Activated naive CD8-positive, alpha-beta T cell treated with anti-CD3 and anti-CD28 coated beads, Interleukin-2, amount 10 ng/mL, durations not matched to agents 7 days and 5 days (primary cell): ENCODE data around the gene FBRSL1. TPM values are rescaled to one million over a fixed set of nuclear protein-coding genes. Genes with fewer than 3 reads are reported as not detected.
"Not testable (repeated sequence)": the region's sequence is repeated elsewhere in the genome, so short reads cannot be mapped to it uniquely, and the experiment has no call there.

ENCODE experiments used
- ATAC-seq: fragments of 150-1000 bp; cut with Tn5 transposase; one replicate; pipeline ENCODE4 v1.10.0; 2021; ENCODE audit warnings: low read depth, moderate library complexity
- POLR2A ChIA-PET: fragments of 350-600 bp; sonication (Branson Sonifier 250); formaldehyde crosslinking; loops from one replicate; lab custom pipeline; 2021; ENCODE audit warnings: antibody characterized with exemption; lab: Charles Lee
- DNase-seq: peaks from one replicate; pipeline ENCODE4 v3.0.0; 2021
- H3K27ac Mint-ChIP-seq: one replicate; pipeline ENCODE4 v1.8.0; 2022; ENCODE audit warnings: mild to moderate bottlenecking, mixed read lengths
- H3K27me3 Mint-ChIP-seq: one replicate; pipeline ENCODE4 v1.8.0; 2022; ENCODE audit warnings: mild to moderate bottlenecking, moderate library complexity, mixed read lengths
- H3K36me3 Mint-ChIP-seq: one replicate; pipeline ENCODE4 v1.8.0; 2021; ENCODE audit warnings: mild to moderate bottlenecking, mixed read lengths
- H3K4me1 Mint-ChIP-seq: one replicate; pipeline ENCODE4 v1.8.0; 2021; ENCODE audit warnings: mixed read lengths
- H3K4me3 Mint-ChIP-seq: one replicate; pipeline ENCODE4 v1.8.0; 2022; ENCODE audit warnings: mild to moderate bottlenecking, moderate library complexity, mixed read lengths
- H3K9me3 Mint-ChIP-seq: one replicate; pipeline ENCODE4 v1.8.0; 2021; ENCODE audit warnings: mixed read lengths
- total RNA-seq, 2 experiments: library from RNA; stranded (reverse); gene quantifications; one replicate each; pipeline ENCODE4 v1.2.3, GENCODE V29; 2021

The FBRSL1 gene
- total RNA-seq, 2 experiments from 2014 or later: 67.1 to 67.2 TPM

DNA sequence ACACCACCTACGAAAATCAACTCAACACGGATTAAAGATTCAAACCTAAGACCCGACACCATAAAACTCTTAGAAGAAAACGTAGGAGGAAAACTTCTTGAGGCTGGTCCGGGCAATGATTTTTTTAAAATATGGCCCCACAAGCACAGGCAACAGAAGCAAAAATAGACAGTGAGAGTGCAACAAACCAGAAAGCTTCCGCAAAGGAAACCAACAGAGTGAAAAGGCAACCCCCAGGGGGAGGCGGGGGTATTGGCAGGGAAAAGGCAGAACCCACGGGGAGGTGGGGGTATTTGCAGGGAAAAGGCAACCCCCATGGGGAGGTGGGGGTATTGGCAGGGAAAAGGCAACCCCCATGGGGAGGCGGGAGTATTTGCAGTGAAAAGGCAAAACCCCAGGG is 20.5 kb upstream of the FBRSL1 start:
- POLR2A ChIA-PET: no interaction called here
- peak overlapping the region; percentile 84 for H3K27ac Mint-ChIP-seq
- peaks cover 24% of the 10 kb centered on the region for H3K4me1 Mint-ChIP-seq
- peak; percentile 53 for ATAC-seq
- H3K9me3 Mint-ChIP-seq: no peaks in the 10 kb centered on the region
- H3K36me3 Mint-ChIP-seq: no peaks in the 10 kb centered on the region
- H3K4me3 Mint-ChIP-seq: peak overlapping the region; percentile 51
- no peaks in the 10 kb centered on the region for H3K27me3 Mint-ChIP-seq
- DNase-seq: no peak

DNA sequence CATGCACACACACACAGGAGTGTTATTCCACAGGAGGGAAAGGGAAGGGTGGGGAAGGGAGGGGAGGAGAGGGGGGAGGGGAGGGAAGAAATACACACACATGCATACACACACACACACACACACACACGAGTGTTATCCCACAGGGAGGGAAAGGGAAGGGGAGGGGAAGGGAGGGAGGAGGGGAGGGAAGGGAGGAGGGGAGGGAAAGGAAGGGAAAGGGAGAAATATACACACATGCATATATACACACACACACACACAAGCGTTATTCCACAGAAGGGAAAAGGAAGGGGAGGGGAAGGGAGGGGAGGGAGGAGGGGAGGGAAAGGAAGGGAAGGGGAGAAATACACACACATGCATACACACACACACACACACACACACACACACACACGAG is 19.6 kb upstream of the FBRSL1 start:
- Mint-ChIP-seq H3K9me3 (no peaks in the 10 kb centered on the region), H3K27ac (no peak overlapping the region), H3K4me3 (no peak overlapping the region), H3K36me3 (no peaks in the 10 kb centered on the region), H3K4me1 (peaks cover 26% of the 10 kb centered on the region), H3K27me3 (no peaks in the 10 kb centered on the region)
- POLR2A ChIA-PET: no interaction called here
- ATAC-seq (no peak), DNase-seq (no peak)

DNA sequence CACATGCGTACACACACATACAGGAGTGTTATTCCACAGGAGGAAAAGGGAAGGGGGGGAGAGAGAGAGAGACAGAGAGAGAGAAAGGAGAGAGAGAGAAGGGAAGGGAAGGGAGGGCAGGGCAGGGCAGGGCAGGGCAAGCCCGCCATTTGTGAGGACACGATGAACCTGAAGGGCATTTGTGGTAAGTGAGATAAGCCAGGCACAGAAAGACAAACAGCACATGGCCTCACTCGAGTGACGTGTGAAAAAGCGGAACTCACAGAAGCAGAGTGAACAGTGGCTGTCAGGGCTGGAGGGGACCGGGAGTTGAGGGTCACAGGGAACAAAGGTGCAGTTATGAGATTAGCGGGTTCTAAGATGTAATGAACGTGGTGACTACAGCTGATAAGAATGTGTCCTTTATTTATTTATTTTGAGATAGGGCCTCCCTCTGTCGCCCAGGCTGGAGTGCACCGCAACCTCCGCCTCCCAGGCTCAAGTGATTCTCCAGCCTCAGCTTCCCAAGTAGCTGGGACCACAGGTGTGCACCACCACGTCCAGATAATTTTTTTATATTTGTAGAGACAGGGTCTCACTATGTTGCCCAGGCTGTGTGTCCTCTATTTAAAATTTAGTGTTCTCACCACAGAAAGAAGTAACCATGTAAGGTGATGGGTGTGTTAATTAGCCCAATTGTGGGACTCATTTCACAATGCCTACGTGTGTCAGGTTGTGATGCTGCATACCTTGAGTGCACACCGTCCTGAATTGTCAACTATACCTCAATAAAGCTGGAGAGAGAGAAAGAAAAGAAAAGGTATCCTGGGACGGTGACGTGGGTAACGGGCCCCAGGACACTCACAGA is 18.7 kb upstream of the FBRSL1 start:
- ATAC-seq (peak; percentile 14), DNase-seq (no peak)
- Mint-ChIP-seq H3K36me3 (peaks cover 3% of the 10 kb centered on the region), H3K4me1 (peaks cover 29% of the 10 kb centered on the region), H3K4me3 (peak overlapping the region; percentile 30), H3K9me3 (no peaks in the 10 kb centered on the region), H3K27me3 (peaks cover 2% of the 10 kb centered on the region), H3K27ac (peak overlapping the region; percentile 62)
- POLR2A ChIA-PET: no interaction called here

DNA sequence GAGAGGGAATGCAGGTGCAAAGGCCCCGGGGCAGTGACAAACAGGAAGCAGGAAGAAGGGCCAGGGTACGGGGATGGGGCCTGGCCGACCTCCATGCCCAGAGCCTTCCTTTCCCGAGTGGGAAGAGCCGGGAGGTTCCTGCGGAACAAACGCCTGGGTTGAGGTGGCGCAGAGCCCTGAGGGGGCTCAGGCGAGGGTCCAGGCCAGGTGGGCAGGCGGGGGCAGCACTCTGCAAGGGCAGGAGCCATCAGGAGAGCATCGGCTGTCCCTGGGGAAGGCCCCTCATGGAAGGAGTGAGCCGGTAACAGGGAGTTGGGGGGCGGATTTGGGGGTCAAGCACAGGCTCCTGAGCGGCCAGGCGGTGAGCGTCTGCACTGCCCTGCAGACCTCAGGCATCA is 18.1 kb upstream of the FBRSL1 start:
- peak overlapping the region; percentile 81 for H3K27ac Mint-ChIP-seq
- no peak for DNase-seq
- no peak for ATAC-seq
- H3K4me3 Mint-ChIP-seq: peak overlapping the region; percentile 76
- H3K36me3 Mint-ChIP-seq: peaks cover 3% of the 10 kb centered on the region
- H3K4me1 Mint-ChIP-seq: peaks cover 35% of the 10 kb centered on the region
- H3K9me3 Mint-ChIP-seq: no peaks in the 10 kb centered on the region
- POLR2A ChIA-PET: no interaction called here
- H3K27me3 Mint-ChIP-seq: peaks cover 2% of the 10 kb centered on the region

DNA sequence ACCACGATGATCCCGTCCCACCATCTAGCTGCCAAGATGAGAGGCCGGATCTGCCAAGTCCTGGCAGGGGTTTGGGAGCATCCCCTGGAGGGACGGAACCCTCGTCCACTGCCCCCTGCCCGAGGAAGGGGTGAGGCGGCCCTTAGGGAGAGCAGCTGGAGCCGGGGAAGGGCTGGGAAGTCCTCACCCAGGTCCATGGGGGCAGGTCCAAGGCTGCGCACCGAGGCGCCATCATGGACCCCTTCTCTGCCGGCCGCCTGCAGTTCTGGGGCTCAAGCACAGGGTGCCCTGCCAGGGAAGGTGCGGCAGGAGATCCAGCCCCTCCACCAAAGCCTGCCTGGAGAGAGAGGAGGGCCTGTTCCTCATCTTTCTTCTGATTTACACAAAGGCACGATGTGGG is 17.6 kb upstream of the FBRSL1 start:
- Mint-ChIP-seq H3K4me3 (peak overlapping the region; percentile 76), H3K27ac (peak overlapping the region; percentile 81), H3K4me1 (peaks cover 40% of the 10 kb centered on the region), H3K36me3 (peaks cover 3% of the 10 kb centered on the region), H3K27me3 (peaks cover 2% of the 10 kb centered on the region), H3K9me3 (no peaks in the 10 kb centered on the region)
- DNase-seq: no peak
- POLR2A ChIA-PET: interaction anchor here (0.6 to 1.1 kb wide), 2 partner anchors 9 to 16 kb away, joined by 3 to 5 read pairs; no protein-coding TSS in a partner anchor
- no peak for ATAC-seq

DNA sequence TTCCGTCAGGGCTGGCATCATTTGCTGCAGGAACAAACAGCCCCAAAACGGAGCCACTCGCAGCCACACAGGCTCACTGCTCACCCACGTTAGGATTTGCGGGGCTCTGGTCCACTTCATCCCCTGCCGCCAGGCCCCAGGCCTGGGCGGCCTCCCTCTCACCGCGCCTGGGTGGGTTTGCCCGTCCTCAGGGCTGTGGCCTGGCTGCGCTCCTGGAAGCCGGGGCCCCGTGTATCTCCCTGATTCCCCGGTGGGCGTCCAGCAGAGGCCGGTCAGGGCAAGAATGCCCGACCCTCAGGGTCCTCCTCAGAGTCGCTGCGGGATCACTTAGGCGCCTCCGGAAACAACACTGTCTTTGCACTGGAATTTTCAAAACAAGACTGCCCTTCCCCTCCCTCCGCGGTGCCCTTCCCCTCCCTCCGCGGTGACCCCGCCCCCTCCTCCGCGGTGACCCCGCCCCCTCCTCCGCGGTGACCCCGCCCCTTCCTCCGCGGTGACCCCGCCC is 15.7 kb upstream of the FBRSL1 start:
- Mint-ChIP-seq H3K4me1 (peaks cover 33% of the 10 kb centered on the region), H3K27ac (peak overlapping the region; percentile 77), H3K9me3 (no peaks in the 10 kb centered on the region), H3K27me3 (peaks cover 2% of the 10 kb centered on the region), H3K4me3 (peak overlapping the region; percentile 72), H3K36me3 (peaks cover 3% of the 10 kb centered on the region)
- no peak for ATAC-seq
- POLR2A ChIA-PET: no interaction called here
- peak; percentile 62 for DNase-seq

DNA sequence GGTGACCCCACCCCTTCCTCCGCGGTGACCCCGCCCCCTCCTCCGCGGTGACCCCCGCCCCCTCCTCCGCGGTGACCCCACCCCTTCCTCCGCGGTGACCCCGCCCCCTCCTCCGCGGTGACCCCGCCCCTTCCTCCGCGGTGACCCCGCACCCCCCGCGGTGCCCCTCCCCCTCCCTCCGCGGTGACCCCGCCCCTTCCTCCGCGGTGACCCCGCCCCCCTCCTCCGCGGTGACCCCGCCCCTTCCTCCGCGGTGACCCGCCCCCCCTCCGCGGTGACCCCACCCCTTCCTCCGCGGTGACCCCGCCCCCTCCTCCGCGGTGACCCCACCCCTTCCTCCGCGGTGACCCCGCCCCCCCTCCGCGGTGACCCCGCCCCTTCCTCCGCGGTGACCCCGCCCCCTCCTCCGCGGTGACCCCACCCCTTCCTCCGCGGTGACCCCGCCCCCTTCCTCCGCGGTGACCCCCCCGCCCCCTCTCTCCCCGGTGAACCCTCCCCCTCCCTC is 15.1 kb upstream of the FBRSL1 start:
- H3K4me1 Mint-ChIP-seq: peaks cover 27% of the 10 kb centered on the region
- not testable (repeated sequence) for H3K4me3 Mint-ChIP-seq, H3K27ac Mint-ChIP-seq

DNA sequence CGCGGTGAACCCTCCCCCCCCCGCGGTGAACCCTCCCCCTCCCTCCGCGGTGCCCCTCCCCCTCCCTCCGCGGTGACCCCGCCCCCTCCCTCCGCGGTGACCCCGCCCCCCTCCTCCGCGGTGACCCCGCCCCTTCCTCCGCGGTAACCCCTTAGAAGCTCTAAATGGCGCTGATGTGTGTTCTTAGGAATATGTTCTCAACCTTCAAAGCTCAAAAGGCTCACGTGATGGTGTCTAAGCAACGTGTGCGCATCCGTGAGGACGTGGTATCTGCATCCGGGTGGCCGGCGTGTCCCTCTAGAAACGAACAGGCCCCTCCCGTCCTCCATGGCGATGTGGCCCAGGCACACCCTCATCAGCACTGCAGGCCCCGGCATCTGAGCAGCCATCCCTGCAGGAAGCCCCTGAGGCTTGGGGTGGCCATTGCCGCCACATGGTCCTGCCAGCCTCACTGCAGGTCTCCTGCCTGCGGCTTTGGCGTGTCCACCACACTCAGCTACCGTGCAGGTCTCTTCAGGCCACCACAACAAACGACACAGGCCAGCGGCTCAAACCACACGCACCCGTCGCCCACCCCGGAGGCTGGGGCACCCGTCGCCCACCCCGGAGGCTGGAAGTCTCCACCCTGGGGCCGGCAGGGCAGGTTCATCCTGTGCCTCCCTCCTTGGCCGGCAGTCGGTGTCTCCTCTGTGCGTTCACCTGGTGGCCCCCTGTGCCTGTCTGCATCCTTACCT is 14.5 kb upstream of the FBRSL1 start:
- peak overlapping the region; percentile 85 for H3K27ac Mint-ChIP-seq
- no peaks in the 10 kb centered on the region for H3K9me3 Mint-ChIP-seq
- H3K4me3 Mint-ChIP-seq: peak overlapping the region; percentile 71
- peaks cover 2% of the 10 kb centered on the region for H3K27me3 Mint-ChIP-seq
- ATAC-seq (peak; percentile 57), DNase-seq (peak; percentile 62)
- POLR2A ChIA-PET: interaction anchor here (1.1 to 4.0 kb wide), 3 partner anchors 11 to 32 kb away, joined by 4 to 48 read pairs (median 9); partner anchors contain the start of gene FBRSL1
- H3K36me3 Mint-ChIP-seq: peaks cover 3% of the 10 kb centered on the region
- H3K4me1 Mint-ChIP-seq: peaks cover 25% of the 10 kb centered on the region

More for the DNA sequence above, 15.1 kb upstream of the FBRSL1 start:
- POLR2A ChIA-PET: interaction anchor here (1.1 to 4.0 kb wide), 3 partner anchors 11 to 31 kb away, joined by 4 to 48 read pairs (median 9); partner anchors contain the start of gene FBRSL1
- not testable (repeated sequence) for H3K9me3 Mint-ChIP-seq, ATAC-seq, H3K27me3 Mint-ChIP-seq, DNase-seq, H3K36me3 Mint-ChIP-seq

DNA sequence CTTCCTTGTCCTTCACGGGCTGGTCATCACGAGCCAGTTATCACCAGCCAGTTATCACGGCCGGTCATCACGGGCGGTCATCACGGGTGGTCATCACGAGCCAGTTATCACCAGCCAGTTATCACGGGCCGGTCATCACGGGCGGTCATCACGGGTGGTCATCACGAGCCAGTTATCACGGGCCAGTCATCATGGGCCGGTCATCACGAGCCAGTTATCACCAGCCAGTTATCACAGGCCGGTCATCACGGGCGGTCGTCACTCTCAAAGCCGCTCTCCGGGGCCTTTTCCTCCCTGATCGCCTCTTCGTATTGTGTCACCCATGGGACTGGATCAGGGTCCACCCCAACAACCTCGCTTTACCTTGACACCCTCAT is 13.9 kb upstream of the FBRSL1 start:
- Mint-ChIP-seq H3K27ac (peak overlapping the region; percentile 81), H3K27me3 (peaks cover 2% of the 10 kb centered on the region), H3K36me3 (peaks cover 3% of the 10 kb centered on the region), H3K4me1 (peaks cover 23% of the 10 kb centered on the region), H3K9me3 (no peaks in the 10 kb centered on the region), H3K4me3 (peak overlapping the region; percentile 71)
- no peak for DNase-seq
- ATAC-seq: no peak
- POLR2A ChIA-PET: interaction anchor here (1.8 to 4.0 kb wide), 2 partner anchors 10 to 13 kb away, joined by 9 to 48 read pairs; partner anchors contain the start of gene FBRSL1

DNA sequence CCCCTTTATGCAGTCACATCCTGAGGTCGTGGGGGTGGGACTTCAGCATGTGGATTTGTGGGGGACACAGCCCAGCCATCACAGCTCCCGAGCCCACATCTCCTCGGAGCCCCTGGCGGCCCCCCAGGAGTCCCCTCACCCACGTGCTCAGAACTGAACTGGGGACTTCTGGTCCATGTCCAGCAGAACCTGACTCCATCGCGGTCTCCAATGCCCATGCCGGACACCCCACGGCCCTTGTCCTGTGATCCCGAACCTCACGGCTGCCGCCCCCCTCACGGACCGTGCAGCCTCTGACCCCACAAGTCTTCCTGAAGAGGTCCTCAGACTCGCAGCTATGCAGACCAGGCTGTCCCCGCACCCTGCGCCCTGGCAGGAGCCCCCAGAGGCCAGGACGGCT is 13.5 kb upstream of the FBRSL1 start:
- H3K4me3 Mint-ChIP-seq: peak overlapping the region; percentile 71
- H3K9me3 Mint-ChIP-seq: no peaks in the 10 kb centered on the region
- DNase-seq (no peak), ATAC-seq (no peak)
- POLR2A ChIA-PET: interaction anchor here (1.5 to 4.0 kb wide), 3 partner anchors 10 to 13 kb away, joined by 4 to 48 read pairs (median 9); partner anchors contain the start of gene FBRSL1
- peak overlapping the region; percentile 81 for H3K27ac Mint-ChIP-seq
- H3K36me3 Mint-ChIP-seq: peaks cover 3% of the 10 kb centered on the region
- H3K27me3 Mint-ChIP-seq: peaks cover 2% of the 10 kb centered on the region
- H3K4me1 Mint-ChIP-seq: peaks cover 24% of the 10 kb centered on the region

DNA sequence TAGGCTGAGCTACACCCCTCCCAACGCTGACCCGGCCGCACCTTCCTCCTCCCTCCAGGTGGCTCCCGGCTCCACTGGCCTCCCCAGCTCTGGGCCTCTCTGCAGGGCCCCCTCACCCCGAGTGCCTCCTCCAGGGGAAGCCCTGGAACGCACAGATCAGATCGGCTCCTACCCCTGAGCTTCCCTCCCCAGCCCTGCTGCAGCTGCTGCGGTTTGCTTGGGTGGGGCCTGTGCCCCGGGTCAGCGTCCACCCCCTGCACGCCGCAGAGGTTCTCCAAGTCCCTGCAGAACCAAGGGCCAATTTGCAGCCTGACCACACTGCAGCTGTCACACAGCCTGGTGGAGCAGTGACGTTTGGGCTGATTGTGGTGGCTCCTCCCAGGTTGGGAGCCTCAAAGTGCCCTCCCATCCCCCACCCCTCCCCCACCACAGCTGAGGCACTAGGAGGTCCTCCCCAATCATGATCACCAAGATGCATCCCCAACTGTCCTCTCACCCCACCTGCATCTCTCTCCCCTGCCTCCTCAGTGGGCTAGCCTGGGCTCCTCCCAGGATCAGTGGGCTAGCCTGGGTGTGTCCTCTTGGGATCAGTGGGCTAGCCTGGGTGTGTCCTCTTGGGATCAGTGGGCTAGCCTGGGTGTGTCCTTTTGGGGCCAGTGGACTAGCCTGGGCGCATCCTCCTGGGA is 12.8 kb upstream of the FBRSL1 start:
- ATAC-seq: peak; percentile 45
- peaks cover 3% of the 10 kb centered on the region for H3K36me3 Mint-ChIP-seq
- no peaks in the 10 kb centered on the region for H3K9me3 Mint-ChIP-seq
- peak; percentile 56 for DNase-seq
- POLR2A ChIA-PET: interaction anchor here (1.5 to 4.0 kb wide), 3 partner anchors 9 to 12 kb away, joined by 4 to 48 read pairs (median 7); partner anchors contain the start of gene FBRSL1
- peak overlapping the region; percentile 71 for H3K4me3 Mint-ChIP-seq
- peaks cover 23% of the 10 kb centered on the region for H3K4me1 Mint-ChIP-seq
- peaks cover 2% of the 10 kb centered on the region for H3K27me3 Mint-ChIP-seq
- H3K27ac Mint-ChIP-seq: peak overlapping the region; percentile 81

DNA sequence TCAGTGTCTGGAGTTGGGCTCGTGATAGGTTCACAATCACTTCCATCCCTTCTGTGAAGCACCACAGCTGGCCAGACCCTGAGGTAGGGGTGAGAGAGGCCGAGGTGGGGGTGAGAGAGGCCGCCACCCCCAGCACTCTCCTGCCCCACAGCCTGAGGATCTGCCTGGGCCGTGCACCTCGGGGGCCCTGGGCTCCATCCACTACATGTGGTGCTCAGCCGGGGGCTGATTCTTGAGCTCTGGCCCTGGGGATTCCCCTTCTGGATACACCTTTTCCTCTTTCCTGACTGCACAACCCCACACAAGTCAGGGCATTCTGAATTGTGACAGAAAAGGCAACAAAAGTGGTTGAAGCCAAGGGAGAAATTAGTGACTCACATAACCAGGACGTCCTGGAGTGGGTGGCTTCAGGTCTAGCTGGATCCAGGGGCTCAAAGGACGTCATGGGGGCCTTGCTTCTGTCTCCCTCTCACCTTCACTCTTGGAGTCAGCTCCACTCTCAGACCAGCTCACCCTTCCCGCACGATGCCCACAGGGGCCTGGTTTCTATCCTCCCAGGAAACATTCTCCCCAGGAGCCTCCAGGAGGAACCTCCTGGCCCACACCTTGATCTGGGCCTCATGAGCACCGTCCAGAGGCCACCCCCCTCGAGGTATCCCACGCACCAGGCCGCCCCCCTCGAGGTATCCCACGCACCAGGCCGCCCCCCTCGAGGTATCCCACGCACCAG is 12.1 kb upstream of the FBRSL1 start:
- ATAC-seq: no peak

More for the DNA sequence above, 12.1 kb upstream of the FBRSL1 start:
- no peak for DNase-seq
- Mint-ChIP-seq H3K4me3 (peak overlapping the region; percentile 45), H3K27me3 (peaks cover 2% of the 10 kb centered on the region), H3K4me1 (peaks cover 21% of the 10 kb centered on the region), H3K36me3 (peaks cover 3% of the 10 kb centered on the region), H3K9me3 (no peaks in the 10 kb centered on the region), H3K27ac (no peak overlapping the region)
- POLR2A ChIA-PET: interaction anchor here (1.5 to 4.0 kb wide), 3 partner anchors 8 to 11 kb away, joined by 4 to 48 read pairs (median 7); partner anchors contain the start of gene FBRSL1
